ENCODE results near the gene FSD1L. TPM values are rescaled to one million over a fixed set of nuclear protein-coding genes. Genes with fewer than 3 reads are reported as not detected.

Gene FSD1L
- total RNA-seq, 1 donor from 2014 or later = 29.5 TPM

- no peak for DNase-seq (ENCODE audit: low spot score, unreplicated experiment)
- no peak overlapping the region for H3K4me3 Mint-ChIP-seq (ENCODE audit: low read depth)
- H3K36me3 Mint-ChIP-seq (ENCODE audit: insufficient read depth) = peaks cover 25% of the 10 kb centered on the region
- no peaks in the 10 kb centered on the region for H3K27me3 Mint-ChIP-seq
- H3K27ac Mint-ChIP-seq = no peak overlapping the region
- H3K4me1 Mint-ChIP-seq (ENCODE audit: low read depth) = no peaks in the 10 kb centered on the region
- no peak for TF ChIP-seq CTCF (IDR thresholded peaks at IDR 0.05; ENCODE audit: unreplicated experiment)
- H3K9me3 Mint-ChIP-seq (ENCODE audit: low read depth) = no peaks in the 10 kb centered on the region
These were observed 35.8 kb downstream of the FSD1L start for GRCh38 chr9:105483618-105484017.

GRCh38 chr9:105484226-105484625, 36.4 kb downstream of the FSD1L start:
- Mint-ChIP-seq H3K9me3 (ENCODE audit: low read depth) (no peaks in the 10 kb centered on the region), H3K4me1 (ENCODE audit: low read depth) (no peaks in the 10 kb centered on the region), H3K4me3 (ENCODE audit: low read depth) (no peak overlapping the region), H3K36me3 (ENCODE audit: insufficient read depth) (peaks cover 28% of the 10 kb centered on the region), H3K27ac (no peak overlapping the region), H3K27me3 (no peaks in the 10 kb centered on the region)
- no peak for TF ChIP-seq CTCF (IDR thresholded peaks at IDR 0.05; ENCODE audit: unreplicated experiment)
- no peak for DNase-seq (ENCODE audit: low spot score, unreplicated experiment)

GRCh38 chr9:105485131-105485530, 37.3 kb downstream of the FSD1L start:
- no peak for TF ChIP-seq CTCF (IDR thresholded peaks at IDR 0.05; ENCODE audit: unreplicated experiment)

GRCh38 chr9:105496826-105497225, 49.0 kb downstream of the FSD1L start:
- no peak for TF ChIP-seq CTCF (IDR thresholded peaks at IDR 0.05; ENCODE audit: unreplicated experiment)
- no peak overlapping the region for H3K4me3 Mint-ChIP-seq (ENCODE audit: low read depth)
- no peak for DNase-seq (ENCODE audit: low spot score, unreplicated experiment)
- H3K4me1 Mint-ChIP-seq (ENCODE audit: low read depth) = peaks cover 5% of the 10 kb centered on the region
- peaks cover 21% of the 10 kb centered on the region for H3K9me3 Mint-ChIP-seq (ENCODE audit: low read depth)
- peaks cover 39% of the 10 kb centered on the region for H3K36me3 Mint-ChIP-seq (ENCODE audit: insufficient read depth)
- no peaks in the 10 kb centered on the region for H3K27me3 Mint-ChIP-seq
- H3K27ac Mint-ChIP-seq = no peak overlapping the region

More at GRCh38 chr9:105485131-105485530, 37.3 kb downstream of the FSD1L start:
- no peak for DNase-seq (ENCODE audit: low spot score, unreplicated experiment)
- Mint-ChIP-seq H3K9me3 (ENCODE audit: low read depth) (no peaks in the 10 kb centered on the region), H3K4me1 (ENCODE audit: low read depth) (no peaks in the 10 kb centered on the region), H3K4me3 (ENCODE audit: low read depth) (no peak overlapping the region), H3K27ac (no peak overlapping the region), H3K27me3 (no peaks in the 10 kb centered on the region), H3K36me3 (ENCODE audit: insufficient read depth) (peaks cover 32% of the 10 kb centered on the region)

- Mint-ChIP-seq H3K27ac (no peak overlapping the region), H3K27me3 (no peaks in the 10 kb centered on the region), H3K4me3 (ENCODE audit: low read depth) (no peak overlapping the region), H3K4me1 (ENCODE audit: low read depth) (peaks cover 5% of the 10 kb centered on the region), H3K36me3 (ENCODE audit: insufficient read depth) (peaks cover 33% of the 10 kb centered on the region), H3K9me3 (ENCODE audit: low read depth) (peaks cover 13% of the 10 kb centered on the region)
- no peak for TF ChIP-seq CTCF (IDR thresholded peaks at IDR 0.05; ENCODE audit: unreplicated experiment)
- DNase-seq (ENCODE audit: low spot score, unreplicated experiment) = no peak
These were observed 49.9 kb downstream of the FSD1L start for GRCh38 chr9:105497704-105498103.

Data from progenitor cell of endocrine pancreas (in vitro differentiated cells).